GM13977 (cell line): ENCODE data around the gene PSMA6.
"Not testable (repeated sequence)": the region's sequence is repeated elsewhere in the genome, so short reads cannot be mapped to it uniquely, and the experiment has no call there.

Source experiments
- DNase-seq: peaks from one replicate; pipeline ENCODE4 v3.0.0; 2012; ENCODE audit warnings: low spot score
- in situ Hi-C: fragments of 300-500 bp; cut with MboI; formaldehyde crosslinking; loops from one replicate; pipeline ENCODE4 v1.12.0; 2022; ENCODE audit warnings: low sequenced_read_pairs, low pct_unique_long_range_greater_than_20kb, mixed read lengths, inconsistent platforms; ENCODE audit not compliant: unreplicated experiment
- TF ChIP-seq, protein P1 (sequence below): IDR thresholded peaks from 2 replicates; pipeline ENCODE4 v1.5.1; 2012; ENCODE audit warnings: mild to moderate bottlenecking, control low read depth; ENCODE audit not compliant: insufficient read depth; ENCODE audit errors: extremely low read depth, missing control alignments

Gene PSMA6

DNA sequence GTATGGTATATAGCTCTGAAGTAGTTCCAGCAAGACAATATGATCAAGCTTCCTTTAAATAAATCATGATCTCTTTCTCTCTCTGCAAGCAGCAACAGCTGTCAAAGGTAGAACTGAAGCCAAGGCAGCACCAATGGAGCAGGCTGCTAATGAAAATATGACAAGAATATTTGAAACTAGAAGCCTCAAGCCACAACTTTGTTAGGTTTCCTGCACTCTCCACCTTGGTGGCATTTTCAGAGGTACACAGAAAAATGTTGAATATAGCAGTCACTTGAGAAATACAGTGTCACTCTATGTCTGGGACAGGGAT is 43.8 kb upstream of the PSMA6 start:
- in situ Hi-C loops: no loop called here
- DNase-seq: no peak
- TF ChIP-seq, protein P1, sequence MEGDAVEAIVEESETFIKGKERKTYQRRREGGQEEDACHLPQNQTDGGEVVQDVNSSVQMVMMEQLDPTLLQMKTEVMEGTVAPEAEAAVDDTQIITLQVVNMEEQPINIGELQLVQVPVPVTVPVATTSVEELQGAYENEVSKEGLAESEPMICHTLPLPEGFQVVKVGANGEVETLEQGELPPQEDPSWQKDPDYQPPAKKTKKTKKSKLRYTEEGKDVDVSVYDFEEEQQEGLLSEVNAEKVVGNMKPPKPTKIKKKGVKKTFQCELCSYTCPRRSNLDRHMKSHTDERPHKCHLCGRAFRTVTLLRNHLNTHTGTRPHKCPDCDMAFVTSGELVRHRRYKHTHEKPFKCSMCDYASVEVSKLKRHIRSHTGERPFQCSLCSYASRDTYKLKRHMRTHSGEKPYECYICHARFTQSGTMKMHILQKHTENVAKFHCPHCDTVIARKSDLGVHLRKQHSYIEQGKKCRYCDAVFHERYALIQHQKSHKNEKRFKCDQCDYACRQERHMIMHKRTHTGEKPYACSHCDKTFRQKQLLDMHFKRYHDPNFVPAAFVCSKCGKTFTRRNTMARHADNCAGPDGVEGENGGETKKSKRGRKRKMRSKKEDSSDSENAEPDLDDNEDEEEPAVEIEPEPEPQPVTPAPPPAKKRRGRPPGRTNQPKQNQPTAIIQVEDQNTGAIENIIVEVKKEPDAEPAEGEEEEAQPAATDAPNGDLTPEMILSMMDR: no peak

- TF ChIP-seq, protein P1: no peak
- DNase-seq: no peak
- in situ Hi-C loops: no loop called here
Measured at GRCh38 chr14:35250319-35250718, 41.9 kb upstream of the PSMA6 start.

- DNase-seq: no peak
- in situ Hi-C loops: no loop called here
- TF ChIP-seq, protein P1: no peak
Measured at GRCh38 chr14:35252451-35252868, 39.7 kb upstream of the PSMA6 start.

GRCh38 chr14:35253056-35253455 is 39.1 kb upstream of the PSMA6 start:
- DNase-seq, in situ Hi-C loops: not testable (repeated sequence)

DNA sequence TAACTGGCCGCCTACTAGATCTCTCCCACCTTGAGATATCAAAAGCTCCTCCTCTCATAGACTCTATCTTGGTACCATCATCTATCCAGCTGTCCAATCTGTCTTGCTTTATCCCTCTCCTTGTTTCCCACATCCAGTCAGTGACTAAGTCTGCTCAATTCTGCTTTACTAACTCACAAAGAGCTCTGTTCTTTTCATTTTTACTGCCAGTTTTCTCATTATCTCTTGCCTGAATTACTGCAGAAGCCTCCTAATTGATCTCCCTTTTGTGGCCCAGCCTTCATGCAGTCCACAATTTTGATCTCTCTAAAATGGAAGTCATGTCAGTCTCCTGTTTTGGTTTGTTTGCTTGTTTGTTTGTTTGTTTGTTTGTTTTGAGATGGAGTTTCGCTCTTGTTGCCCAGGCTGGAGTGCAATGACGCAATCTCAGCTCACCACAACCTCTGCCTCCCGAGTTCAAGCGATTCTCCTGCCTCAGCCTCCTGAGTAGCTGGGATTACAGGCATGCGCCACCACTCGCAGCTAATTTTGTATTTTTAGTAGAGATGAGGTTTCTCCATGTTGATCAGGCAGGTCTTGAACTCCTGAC is 38.1 kb upstream of the PSMA6 start:
- DNase-seq, in situ Hi-C loops: not testable (repeated sequence)

DNA sequence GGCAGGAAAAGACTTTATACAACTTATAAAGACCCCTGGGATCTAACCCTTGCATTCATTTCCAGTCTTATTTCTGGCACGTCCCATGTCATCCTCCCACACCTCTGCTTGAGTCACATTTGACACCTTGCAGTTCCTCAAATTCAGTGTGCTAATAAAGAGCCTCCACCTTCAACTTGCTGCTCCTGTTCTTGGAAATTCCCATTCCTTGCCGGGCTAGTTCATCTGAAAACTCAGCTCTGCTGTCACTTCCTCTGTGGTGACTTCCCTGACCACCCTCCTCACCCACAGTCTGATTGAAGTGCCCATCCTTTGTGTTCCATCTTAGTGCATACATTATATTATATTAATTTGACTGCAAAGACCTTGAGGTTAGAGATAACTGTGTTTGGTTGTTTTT is 37.4 kb upstream of the PSMA6 start:
- TF ChIP-seq, protein P1: no peak

GRCh38 chr14:35255711-35256110 is 36.5 kb upstream of the PSMA6 start:
- DNase-seq: no peak
- in situ Hi-C loops: no loop called here
- TF ChIP-seq, protein P1: no peak

More for the DNA sequence above, 37.4 kb upstream of the PSMA6 start:
- in situ Hi-C loops: no loop called here
- DNase-seq: peak; percentile 28

DNA sequence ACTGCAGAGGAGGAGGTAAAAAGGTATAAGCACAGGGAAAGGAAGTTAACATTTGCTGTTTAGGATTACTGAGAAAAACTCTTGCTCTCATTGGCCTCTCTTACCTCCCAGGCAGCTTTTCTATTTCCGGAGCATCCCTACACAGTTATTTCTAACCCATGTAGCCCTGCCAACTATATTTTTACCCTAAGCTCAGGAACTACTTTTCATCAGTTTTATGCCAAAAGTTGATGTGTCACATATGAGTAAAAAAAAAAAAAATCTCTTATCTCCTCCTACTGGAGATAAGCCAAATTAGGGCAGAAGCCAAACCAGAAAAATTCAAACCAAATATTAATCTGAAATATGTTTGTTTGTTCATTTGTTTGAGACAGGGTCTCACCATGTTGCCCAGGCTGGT is 34.4 kb upstream of the PSMA6 start:
- in situ Hi-C loops: no loop called here
- DNase-seq: no peak
- TF ChIP-seq, protein P1: no peak
